Right cardiac atrium (tissue), 5 donors: Measurements from ENCODE around the gene TMEM47. TPM values are rescaled to one million over a fixed set of nuclear protein-coding genes. Genes with fewer than 3 reads are reported as not detected.

Experiments
- ATAC-seq, 2 donors: fragments of 200-7000 bp; cut with Tn5 transposase; one replicate each; pipeline versions ENCODE4 v1.8.0 to v1.9.1; 2020; ENCODE audit warnings: moderate library complexity in 2 of 2, mild to moderate bottlenecking in 1 of 2
- DNase-seq, 3 donors: peaks; one replicate each; pipeline ENCODE4 v3.0.0-alpha.2; 2020
- H3K27ac ChIP-seq: one replicate; pipeline ENCODE4 v1.5.1; 2013; ENCODE audit warnings: mild to moderate bottlenecking, low read length, control low read depth, moderate library complexity
- H3K27me3 ChIP-seq: one replicate; pipeline ENCODE4 v1.6.1; 2013; ENCODE audit not compliant: control insufficient read depth, insufficient read depth
- H3K4me1 ChIP-seq: one replicate; pipeline ENCODE4 v1.6.1; 2013; ENCODE audit warnings: low read length; ENCODE audit not compliant: control insufficient read depth, insufficient read depth
- H3K4me3 ChIP-seq: one replicate; pipeline ENCODE4 v1.5.1; 2013; ENCODE audit warnings: low read length, control low read depth
- H3K9me3 ChIP-seq: one replicate; pipeline ENCODE4 v1.6.1; 2013; ENCODE audit warnings: low read length; ENCODE audit not compliant: control insufficient read depth
- WGBS: extraction: QIAGEN DNeasy Blood & Tissue Kit; methylation state at CpG from one replicate; pipeline ENCODE4 v1.1.7; 2013; 5-methylcytosine and 5-hydroxymethylcytosine counted together
- intact Hi-C, 4 donors: fragments of 100-400 bp; cut with DNase I; formaldehyde crosslinking; loops; one replicate each; pipeline versions ENCODE4 v1.11.0 to v1.14.0; 2022 to 2023
- long read RNA-seq, 4 donors: library from polyadenylated mRNA; unstranded; transcript quantifications; one replicate each; pipeline ENCODE4 v2.0.0, GENCODE V29; 2020 to 2021
- polyA plus RNA-seq: library from polyadenylated mRNA; stranded (reverse); fragments of 200-250 nt; gene quantifications from one replicate; pipeline ENCODE4 v1.2.3, GENCODE V29; 2013
- total RNA-seq, 4 donors: library from RNA; stranded (reverse); fragmentation: NEBNext Ultra II Directional; extraction: Animal tissue kit (Norgen Biotek cat#: 25700); gene quantifications; one replicate each; pipeline ENCODE4 v1.2.1, GENCODE V29; 2021
- donor health status: healthy with polysubstance abuse.
- donor health status: DM: no; HTN: yes; CAD: no.
- donor health status: DM: no; HTN: no; CAD: no.
- donor health status: DM: no; HTN: yes; CAD: no; lungs with severe emphysema.
- donor health status: DM: yes; HTN: yes; CAD: no.

TMEM47 gene
- total RNA-seq: 10 to 100 TPM; 39.3 to 44.9 (median 40.7) TPM
- polyA plus RNA-seq: 29.4 TPM
- long read RNA-seq, donor 1, full-length matches to known transcripts: 100 of 112 reads
- long read RNA-seq, donor 1, partial matches to known transcripts: 1 of 112 reads
- long read RNA-seq, donor 1, other reads (novel, unspliced or antisense): 11 of 112 reads
- long read RNA-seq, donor 2, full-length matches to known transcripts: 33 of 35 reads
- long read RNA-seq, donor 2, partial matches to known transcripts: 2 of 35 reads
- long read RNA-seq, donor 2, other reads (novel, unspliced or antisense): 0 of 35 reads
- long read RNA-seq, donor 3, full-length matches to known transcripts: 87 of 123 reads
- long read RNA-seq, donor 3, partial matches to known transcripts: 1 of 123 reads
- long read RNA-seq, donor 3, other reads (novel, unspliced or antisense): 35 of 123 reads
- long read RNA-seq, donor 4, full-length matches to known transcripts: 43 of 48 reads
- long read RNA-seq, donor 4, partial matches to known transcripts: 5 of 48 reads
- long read RNA-seq, donor 4, other reads (novel, unspliced or antisense): 0 of 48 reads

- peak within 1 kb of the TSS; percentile 85 for H3K4me3 ChIP-seq
- intact Hi-C loops: no loop called here
- WGBS: under 1% methylated on average over 94 of the region's 100 CpGs
- H3K4me1 ChIP-seq: no peaks in the 10 kb centered on the region
- H3K27ac ChIP-seq: peak within 1 kb of the TSS; percentile 88
- H3K9me3 ChIP-seq: no peaks in the 10 kb centered on the region
- H3K27me3 ChIP-seq: no peaks in the 10 kb centered on the region
- ATAC-seq: peak; percentile 98 to 99
- peak; percentile 80 to 91 (median 90) for DNase-seq
These were observed at the start of gene TMEM47 for GRCh38 chrX:34656842-34657725. TMEM47 (minus strand) TSS chrX:34657285; CDS start chrX:34657029, 256 bp downstream.

DNA sequence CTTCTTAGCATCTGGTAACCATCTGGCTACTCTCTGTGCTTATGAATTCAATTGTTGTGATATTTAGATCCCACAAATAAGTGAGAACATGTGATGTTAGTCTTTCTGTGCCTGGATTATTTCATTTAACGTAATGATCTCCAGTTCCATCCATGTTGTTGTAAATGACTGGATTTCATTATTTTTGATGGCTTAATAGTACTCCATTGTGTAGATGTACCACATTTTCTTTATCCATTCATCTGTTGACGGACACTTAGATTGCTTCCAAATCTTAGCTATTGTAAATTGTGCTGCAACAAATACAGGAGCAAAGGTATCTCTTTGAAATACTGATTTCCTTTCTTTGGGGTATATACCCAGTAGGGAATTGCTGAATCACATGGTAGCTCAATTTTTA, 30.0 kb upstream of the TMEM47 start:
- intact Hi-C loops: no loop called here
- Histone ChIP-seq H3K4me3 (no peak overlapping the region), H3K9me3 (no peaks in the 10 kb centered on the region), H3K27ac (no peak overlapping the region), H3K4me1 (no peaks in the 10 kb centered on the region), H3K27me3 (no peaks in the 10 kb centered on the region)
- DNase-seq (no peak), ATAC-seq (no peak)
- WGBS: 67% methylated on average over 2 of the region's 2 CpGs

GRCh38 chrX:34659575-34659974, 2.5 kb upstream of the TMEM47 start:
- Histone ChIP-seq H3K27ac (no peak overlapping the region), H3K4me1 (no peaks in the 10 kb centered on the region), H3K9me3 (no peaks in the 10 kb centered on the region), H3K27me3 (no peaks in the 10 kb centered on the region), H3K4me3 (no peak overlapping the region)
- intact Hi-C loops: no loop called here
- DNase-seq (no peak), ATAC-seq (no peak)
- WGBS: 96% methylated on average over 1 of the region's 1 CpG

- Histone ChIP-seq H3K9me3 (no peaks in the 10 kb centered on the region), H3K4me3 (no peak overlapping the region), H3K27ac (no peak overlapping the region), H3K4me1 (no peaks in the 10 kb centered on the region), H3K27me3 (no peaks in the 10 kb centered on the region)
- WGBS: 90% methylated on average over 4 of the region's 4 CpGs
- intact Hi-C loops: no loop called here
- ATAC-seq (no peak), DNase-seq (no peak)
These were observed 1.2 kb upstream of the TMEM47 start for GRCh38 chrX:34658326-34658725.

- intact Hi-C loops: no loop called here
- ATAC-seq: no peak
- Histone ChIP-seq H3K27ac (peak overlapping the region; percentile 10), H3K4me1 (no peaks in the 10 kb centered on the region), H3K9me3 (no peaks in the 10 kb centered on the region), H3K27me3 (no peaks in the 10 kb centered on the region), H3K4me3 (peak overlapping the region; percentile 83)
- 8% methylated on average over 13 of the region's 13 CpGs for WGBS
- DNase-seq: peak in 1 of 3 donors; percentile 44
These were observed 613 bp upstream of the TMEM47 start for GRCh38 chrX:34657726-34658070.

DNA sequence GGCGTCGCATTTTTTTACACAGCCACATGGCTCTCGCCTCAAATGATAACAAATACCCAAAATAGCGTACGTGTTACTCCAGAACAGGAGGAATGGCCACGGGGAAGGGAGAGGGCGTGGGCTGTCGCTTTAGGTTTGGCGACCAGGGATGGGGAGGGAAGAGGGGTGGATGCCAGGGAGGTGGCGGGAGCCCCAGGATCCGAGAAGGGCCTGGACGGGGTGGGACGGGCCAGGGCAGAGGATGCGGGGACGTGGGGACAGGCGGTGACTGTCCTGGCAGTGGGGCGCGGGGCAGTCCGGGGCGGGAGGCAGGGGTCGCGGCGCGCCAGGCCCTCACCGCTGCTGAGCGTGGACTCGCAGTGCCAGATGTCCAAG, 631 bp downstream of the TMEM47 start:
- DNase-seq (peak; percentile 23 to 64 (median 41)), ATAC-seq (peak; percentile 37 to 39)
- no peaks in the 10 kb centered on the region for H3K27me3 ChIP-seq
- H3K4me3 ChIP-seq: peak overlapping the region; percentile 85
- intact Hi-C loops: no loop called here
- WGBS: 4% methylated on average over 27 of the region's 27 CpGs
- no peaks in the 10 kb centered on the region for H3K9me3 ChIP-seq
- H3K4me1 ChIP-seq: no peaks in the 10 kb centered on the region
- peak overlapping the region; percentile 88 for H3K27ac ChIP-seq

- Histone ChIP-seq H3K27ac (peak overlapping the region; percentile 88), H3K9me3 (no peaks in the 10 kb centered on the region), H3K27me3 (no peaks in the 10 kb centered on the region), H3K4me3 (peak overlapping the region; percentile 85), H3K4me1 (no peaks in the 10 kb centered on the region)
- DNase-seq (no peak), ATAC-seq (no peak)
- intact Hi-C loops: no loop called here
- under 1% methylated on average over 25 of the region's 25 CpGs for WGBS
These were observed 1.3 kb downstream of the TMEM47 start for GRCh38 chrX:34655501-34656455.

GRCh38 chrX:34654696-34655490, 2.2 kb downstream of the TMEM47 start:
- peak overlapping the region; percentile 85 for H3K27ac ChIP-seq
- intact Hi-C loops: no loop called here
- 15% methylated on average over 9 of the region's 9 CpGs for WGBS

GRCh38 chrX:34653811-34654210, 3.3 kb downstream of the TMEM47 start:
- 14% methylated on average over 6 of the region's 6 CpGs for WGBS
- no peak for ATAC-seq
- DNase-seq: no peak
- no peaks in the 10 kb centered on the region for H3K4me1 ChIP-seq
- no peaks in the 10 kb centered on the region for H3K27me3 ChIP-seq
- intact Hi-C loops: no loop called here
- H3K4me3 ChIP-seq: peak overlapping the region; percentile 85
- peak overlapping the region; percentile 37 for H3K27ac ChIP-seq
- no peaks in the 10 kb centered on the region for H3K9me3 ChIP-seq

More at GRCh38 chrX:34654696-34655490, 2.2 kb downstream of the TMEM47 start:
- no peak for DNase-seq
- H3K27me3 ChIP-seq: no peaks in the 10 kb centered on the region
- H3K4me3 ChIP-seq: peak overlapping the region; percentile 85
- H3K4me1 ChIP-seq: no peaks in the 10 kb centered on the region
- no peaks in the 10 kb centered on the region for H3K9me3 ChIP-seq
- no peak for ATAC-seq

DNA sequence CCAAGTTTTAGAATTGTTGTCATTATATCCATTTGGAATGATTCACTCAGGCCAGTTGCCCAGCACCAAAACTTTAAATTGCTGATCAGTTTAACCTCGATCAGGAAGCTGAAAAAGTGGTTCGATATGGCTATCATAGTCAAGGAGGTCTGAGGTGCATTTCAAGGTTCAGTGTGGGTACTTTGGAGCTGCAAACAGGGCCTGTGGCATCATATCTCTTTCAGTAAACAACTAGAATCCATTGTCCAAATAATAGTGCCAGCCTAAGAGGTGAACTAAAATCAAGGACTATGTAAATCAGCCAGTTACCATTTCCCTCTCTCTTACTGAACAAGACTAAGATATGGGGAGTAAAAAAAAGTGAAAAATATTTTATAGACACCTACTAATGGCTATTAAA, 14.2 kb downstream of the TMEM47 start:
- H3K4me1 ChIP-seq: peaks cover 2% of the 10 kb centered on the region
- intact Hi-C loops: no loop called here
- no peaks in the 10 kb centered on the region for H3K9me3 ChIP-seq
- ATAC-seq (no peak), DNase-seq (no peak)
- WGBS: 85% methylated on average over 2 of the region's 2 CpGs
- H3K27me3 ChIP-seq: no peaks in the 10 kb centered on the region
- H3K4me3 ChIP-seq: no peak overlapping the region
- no peak overlapping the region for H3K27ac ChIP-seq
